Prostate gland (tissue), 2 donors: Measurements from ENCODE around the gene SDHD. TPM values are rescaled to one million over a fixed set of nuclear protein-coding genes. Genes with fewer than 3 reads are reported as not detected.
A peak's percentile ranks its signal among the peaks of the same experiment; 100 is the strongest.
"Not testable (repeated sequence)": the region's sequence is repeated elsewhere in the genome, so short reads cannot be mapped to it uniquely, and the experiment has no call there.

Experiments
- DNase-seq: peaks from one replicate; pipeline ENCODE4 v3.0.0-alpha.2; 2019; ENCODE audit warnings: low spot score
- H3K27ac ChIP-seq, 2 donors: fragments of 200-600 bp; sonication (generic); 2 replicates each; pipeline ENCODE4 v1.5.1; 2017 to 2019
- H3K27me3 ChIP-seq: fragments of 200-600 bp; sonication (generic); replicated peaks from 2 replicates; pipeline ENCODE4 v1.5.1; 2019; ENCODE audit not compliant: insufficient read depth
- H3K36me3 ChIP-seq, 2 donors: fragments of 200-600 bp; sonication (generic); 1 replicate in 1 of 2; 2 replicates in 1 of 2; pipeline versions ENCODE4 v1.5.1 to v1.8.1; 2017 to 2019
- H3K4me1 ChIP-seq: fragments of 200-600 bp; sonication (generic); replicated peaks from 2 replicates; pipeline ENCODE4 v1.5.1; 2019
- H3K4me3 ChIP-seq, 2 donors: fragments of 200-600 bp; sonication (generic); 2 replicates each; pipeline ENCODE4 v1.5.1; 2017 to 2019
- H3K9me3 ChIP-seq: fragments of 200-600 bp; sonication (generic); 2 replicates; pipeline ENCODE4 v1.5.1; 2017
- CTCF ChIP-seq, 4 experiments: fragments of 200-600 bp in 2 of 4; fragments of 450-650 bp in 2 of 4; sonication (generic) in 2 of 4; IDR thresholded peaks; 1 replicate in 3 of 4; 2 replicates in 1 of 4; pipeline ENCODE4 v1.5.1; 2016 to 2019; ENCODE audit warnings: antibody characterized with exemption in 4 of 4, mild to moderate bottlenecking in 2 of 4, moderate library complexity in 2 of 4
- POLR2A ChIP-seq: fragments of 450-650 bp; IDR thresholded peaks from one replicate; pipeline ENCODE4 v1.6.1; 2016; ENCODE audit warnings: antibody characterized with exemption, mild to moderate bottlenecking
- POLR2AphosphoS5 ChIP-seq: sonication (generic); formaldehyde crosslinking; IDR thresholded peaks from one replicate; pipeline ENCODE4 v1.6.1; 2017; ENCODE audit warnings: antibody characterized with exemption
- WGBS: methylation state at CpG from one replicate; pipeline ENCODE4 v1.1.5; 2018; 5-methylcytosine and 5-hydroxymethylcytosine counted together
- intact Hi-C: fragments of 100-400 bp; cut with DNase I; formaldehyde crosslinking; loops from one replicate; pipeline ENCODE4 v1.14.2; 2022
- total RNA-seq, 2 donors: library from RNA; depleted of rRNA; stranded (reverse); fragments of >200 nt; gene quantifications; one replicate each; pipeline ENCODE4 v1.1.0, GENCODE V29; 2016

Gene SDHD
- total RNA-seq, 2 donors from 2014 or later = 91.6 to 107 TPM

- peaks cover 3 to 11% of the 10 kb centered on the region in 2 donors for H3K36me3 ChIP-seq
These were observed 3.9 kb upstream of the SDHD start for GRCh38 chr11:112082729-112083128.

GRCh38 chr11:112085822-112086421, 751 bp upstream of the SDHD start:
- intact Hi-C loops = loop anchor here (5.0 kb wide), 2 partner anchors 154 to 209 kb away; partner anchors contain the start of genes CFAP68 and FDXACB1
- peak; percentile 6 for DNase-seq
- H3K9me3 ChIP-seq = no peaks in the 10 kb centered on the region
- peaks cover 0 to 11% of the 10 kb centered on the region in 2 donors for H3K36me3 ChIP-seq
- H3K4me3 ChIP-seq = peak overlapping the region; percentile 61 to 65
- TF ChIP-seq POLR2AphosphoS5 (no peak), CTCF (IDR thresholded peaks at IDR 0.05) (no peak), POLR2A (no peak)
- peak overlapping the region; percentile 64 to 78 for H3K27ac ChIP-seq
- H3K4me1 ChIP-seq = no peaks in the 10 kb centered on the region
- WGBS = 5% methylated on average over 19 of the region's 19 CpGs
- H3K27me3 ChIP-seq = no peaks in the 10 kb centered on the region

More at GRCh38 chr11:112082729-112083128, 3.9 kb upstream of the SDHD start:
- H3K9me3 ChIP-seq = no peaks in the 10 kb centered on the region
- H3K4me3 ChIP-seq = no peak overlapping the region
- no peaks in the 10 kb centered on the region for H3K4me1 ChIP-seq
- WGBS = 72% methylated on average over 4 of the region's 4 CpGs
- intact Hi-C loops = no loop called here
- TF ChIP-seq POLR2A = no peak
- no peak for TF ChIP-seq POLR2AphosphoS5
- no peak for TF ChIP-seq CTCF (IDR thresholded peaks at IDR 0.05)
- H3K27ac ChIP-seq = no peak overlapping the region
- no peak for DNase-seq
- no peaks in the 10 kb centered on the region for H3K27me3 ChIP-seq

- Histone ChIP-seq H3K4me3 (peak overlapping the region; percentile 61 to 65), H3K9me3 (no peaks in the 10 kb centered on the region), H3K36me3 (peaks cover 4 to 10% of the 10 kb centered on the region in 2 donors), H3K4me1 (no peaks in the 10 kb centered on the region), H3K27ac (peak overlapping the region; percentile 64 to 78), H3K27me3 (no peaks in the 10 kb centered on the region)
- WGBS = 15% methylated on average over 10 of the region's 10 CpGs
- no peak for DNase-seq
- no peak for TF ChIP-seq POLR2A
- no peak for TF ChIP-seq CTCF (IDR thresholded peaks at IDR 0.05)
- no peak for TF ChIP-seq POLR2AphosphoS5
- intact Hi-C loops = loop anchor here (5.0 kb wide), 2 partner anchors 155 to 210 kb away; partner anchors contain the start of genes CFAP68 and FDXACB1
These were observed 539 bp downstream of the SDHD start for GRCh38 chr11:112087212-112087611.

GRCh38 chr11:112095302-112095701, 8.6 kb downstream of the SDHD start:
- H3K36me3 ChIP-seq = not testable (repeated sequence)

GRCh38 chr11:112096194-112096593, 9.5 kb downstream of the SDHD start:
- Histone ChIP-seq H3K4me3 (no peak overlapping the region), H3K36me3 (peaks cover 0 to 1% of the 10 kb centered on the region in 2 donors), H3K9me3 (no peaks in the 10 kb centered on the region), H3K27ac (no peak overlapping the region), H3K27me3 (no peaks in the 10 kb centered on the region), H3K4me1 (no peaks in the 10 kb centered on the region)
- no peak for TF ChIP-seq CTCF (IDR thresholded peaks at IDR 0.05)
- no peak for DNase-seq
- intact Hi-C loops = no loop called here

More at GRCh38 chr11:112095302-112095701, 8.6 kb downstream of the SDHD start:
- DNase-seq, H3K9me3 ChIP-seq, H3K27ac ChIP-seq, H3K4me3 ChIP-seq, intact Hi-C loops, H3K4me1 ChIP-seq, H3K27me3 ChIP-seq: not testable (repeated sequence)
- WGBS = 95% methylated on average over 2 of the region's 2 CpGs
